Uterus (tissue), 4 donors: ENCODE results near the gene CSNK2A1. TPM values are rescaled to one million over a fixed set of nuclear protein-coding genes. Genes with fewer than 3 reads are reported as not detected.
A peak's percentile ranks its signal among the peaks of the same experiment; 100 is the strongest.

ENCODE experiments used
- DNase-seq, 2 donors: peaks; one replicate each; pipeline ENCODE4 v3.0.0-alpha.2; 2019 to 2020
- H3K27ac ChIP-seq, 2 donors: fragments of 200-600 bp; sonication (generic); 1 replicate in 1 of 2; 2 replicates in 1 of 2; pipeline ENCODE4 v1.5.1; 2016 to 2018
- H3K27me3 ChIP-seq, 2 donors: fragments of 200-600 bp; sonication (generic); one replicate each; pipeline ENCODE4 v1.5.1; 2018 to 2019; ENCODE audit warnings: control low read depth in 1 of 2
- H3K36me3 ChIP-seq, 2 donors: fragments of 200-600 bp; sonication (generic); one replicate each; pipeline ENCODE4 v1.5.1; 2019; ENCODE audit warnings: control low read depth in 1 of 2
- H3K4me1 ChIP-seq, 2 donors: fragments of 200-600 bp; sonication (generic); one replicate each; pipeline ENCODE4 v1.5.1; 2018 to 2019; ENCODE audit warnings: control low read depth in 1 of 2
- H3K4me3 ChIP-seq, 2 donors: fragments of 200-600 bp; sonication (generic); 1 replicate in 1 of 2; 2 replicates in 1 of 2; pipeline ENCODE4 v1.5.1; 2018 to 2019; ENCODE audit warnings: mild to moderate bottlenecking in 1 of 2
- H3K9me3 ChIP-seq, 2 donors: fragments of 200-600 bp; sonication (generic); one replicate each; pipeline ENCODE4 v1.5.1; 2019; ENCODE audit warnings: control low read depth in 1 of 2
- CTCF ChIP-seq, 4 experiments: fragments of 200-600 bp in 2 of 4; fragments of 450-650 bp in 2 of 4; sonication (generic) in 2 of 4; IDR thresholded peaks; one replicate each; pipeline ENCODE4 v1.5.1; 2016 to 2019; ENCODE audit warnings: antibody characterized with exemption in 4 of 4, mild to moderate bottlenecking in 2 of 4, moderate library complexity in 1 of 4
- POLR2A ChIP-seq, 2 donors: fragments of 450-650 bp; IDR thresholded peaks; one replicate each; pipeline ENCODE4 v1.6.1; 2016; ENCODE audit warnings: antibody characterized with exemption in 2 of 2, mild to moderate bottlenecking in 1 of 2, moderate library complexity in 1 of 2
- intact Hi-C: fragments of 100-400 bp; cut with DNase I; formaldehyde crosslinking; loops from one replicate; pipeline ENCODE4 v1.15.1; 2023; ENCODE audit warnings: low total_unique reads
- total RNA-seq, 4 donors: library from RNA; depleted of rRNA in 3 of 4; stranded (reverse); fragments of >200 nt in 3 of 4; gene quantifications; one replicate each; pipeline versions ENCODE4 v1.1.0 to v1.2.4, GENCODE V29; 2014 to 2023
- donor health status: DM: yes; HTN: yes; CAD: no.

The CSNK2A1 gene
- total RNA-seq, 4 donors from 2014 or later: 48.2 to 207 (median 85.8) TPM

DNA sequence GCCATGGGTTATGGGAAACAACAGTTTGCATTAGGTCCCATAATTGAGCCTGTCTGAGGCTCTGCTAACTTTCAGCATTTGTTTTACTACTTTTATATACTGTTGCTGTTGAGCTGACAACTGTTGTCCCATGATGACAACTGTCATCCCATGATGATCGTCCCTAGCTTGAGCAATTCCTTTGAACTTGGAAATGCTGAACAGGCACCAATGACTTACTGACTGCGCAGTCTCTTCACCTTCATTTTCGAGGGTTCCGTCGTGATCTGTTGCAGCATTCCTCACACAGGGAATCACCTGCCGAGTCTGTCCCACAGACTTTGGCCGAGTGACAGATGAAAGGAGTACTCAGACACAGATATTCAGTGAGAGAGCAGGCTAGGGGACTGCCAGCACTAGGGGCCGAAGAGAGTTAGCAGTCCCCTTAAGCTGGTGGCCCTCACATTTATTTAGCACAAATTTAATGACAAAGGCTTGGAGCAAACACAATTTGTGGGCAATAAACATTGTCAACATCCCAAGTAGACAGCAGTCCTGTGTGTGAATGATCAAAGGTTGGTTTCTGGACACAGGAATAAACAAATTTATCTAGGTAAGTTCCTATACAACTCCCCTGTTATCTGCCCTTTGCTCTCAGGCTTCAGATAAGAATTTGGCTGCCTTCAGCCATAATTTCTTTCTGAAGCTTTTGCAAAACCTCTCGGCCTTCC lies 71.3 kb downstream of the CSNK2A1 start:
- no peaks in the 10 kb centered on the region for H3K27me3 ChIP-seq
- no peak overlapping the region for H3K4me3 ChIP-seq
- DNase-seq: no peak
- intact Hi-C loops: no loop called here
- no peaks in the 10 kb centered on the region for H3K4me1 ChIP-seq
- no peak overlapping the region for H3K27ac ChIP-seq
- no peaks in the 10 kb centered on the region for H3K36me3 ChIP-seq
- no peak for TF ChIP-seq POLR2A (IDR thresholded peaks at IDR 0.05)
- no peak for TF ChIP-seq CTCF (IDR thresholded peaks at IDR 0.05)
- H3K9me3 ChIP-seq: no peaks in the 10 kb centered on the region

DNA sequence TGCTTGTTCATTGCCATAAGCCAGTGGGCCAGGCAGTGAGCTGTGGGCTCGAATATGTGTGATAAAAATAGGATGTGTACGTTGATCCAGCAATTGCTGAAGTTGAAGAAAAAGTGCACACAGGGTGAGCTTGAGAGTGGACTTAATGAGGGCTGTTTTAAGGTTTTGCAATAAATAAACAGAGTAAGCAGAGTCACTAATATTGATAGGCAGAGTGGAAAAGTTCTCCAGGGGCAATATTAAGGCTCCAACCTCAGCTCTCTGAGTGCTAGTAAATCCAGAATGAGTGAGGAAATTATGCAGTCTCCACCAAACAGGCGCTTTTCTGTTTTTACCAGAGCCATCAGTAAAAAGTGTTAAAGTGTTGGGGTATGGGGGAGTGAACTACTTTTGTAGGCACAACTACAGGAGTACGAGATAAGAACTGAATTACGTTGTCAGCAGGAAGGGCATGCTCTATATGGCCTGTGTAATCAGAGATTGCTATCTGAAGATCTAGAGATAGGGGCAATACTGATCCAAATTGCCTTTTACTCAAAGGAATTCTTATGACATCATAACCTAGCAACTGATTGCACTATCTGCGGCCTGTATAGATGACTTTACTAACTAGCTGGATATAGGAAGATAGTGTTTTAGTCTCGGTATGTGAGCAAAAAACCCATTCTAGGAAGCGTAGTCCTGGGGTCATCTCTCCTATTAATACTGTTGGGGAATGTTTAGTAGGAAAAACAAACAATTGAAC lies 73.7 kb downstream of the CSNK2A1 start:
- H3K4me3 ChIP-seq: no peak overlapping the region
- intact Hi-C loops: no loop called here
- H3K27me3 ChIP-seq: no peaks in the 10 kb centered on the region
- no peaks in the 10 kb centered on the region for H3K4me1 ChIP-seq
- TF ChIP-seq CTCF (IDR thresholded peaks at IDR 0.05) (no peak), POLR2A (IDR thresholded peaks at IDR 0.05) (no peak)
- no peak overlapping the region for H3K27ac ChIP-seq
- H3K9me3 ChIP-seq: no peaks in the 10 kb centered on the region
- DNase-seq: no peak
- no peaks in the 10 kb centered on the region for H3K36me3 ChIP-seq

DNA sequence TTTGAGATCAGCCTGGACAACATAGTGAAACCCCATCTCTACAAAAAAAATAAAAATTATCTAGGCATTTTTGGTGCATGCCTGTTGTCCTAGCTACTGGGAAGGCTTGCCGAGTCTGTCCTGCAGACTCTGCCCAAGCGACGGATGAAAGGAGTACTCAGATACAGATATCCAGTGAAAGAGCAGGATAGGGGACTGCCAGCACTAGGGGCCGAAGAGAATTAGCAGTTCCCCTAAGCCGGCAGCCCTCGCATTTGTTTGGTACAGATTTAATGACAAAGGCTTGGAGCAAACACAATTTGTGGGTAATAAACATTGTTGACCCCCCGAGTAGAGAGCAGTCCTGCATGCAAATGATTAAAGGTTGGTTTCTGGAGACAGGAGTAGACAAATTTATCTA lies 75.8 kb downstream of the CSNK2A1 start:
- intact Hi-C loops: no loop called here
- Histone ChIP-seq H3K4me3 (no peak overlapping the region), H3K36me3 (no peaks in the 10 kb centered on the region), H3K27ac (no peak overlapping the region), H3K27me3 (no peaks in the 10 kb centered on the region), H3K4me1 (no peaks in the 10 kb centered on the region), H3K9me3 (no peaks in the 10 kb centered on the region)
- no peak for DNase-seq
- TF ChIP-seq POLR2A (IDR thresholded peaks at IDR 0.05) (no peak), CTCF (IDR thresholded peaks at IDR 0.05) (no peak)

- intact Hi-C loops: no loop called here
- peak; percentile 80 to 86 for DNase-seq
- Histone ChIP-seq H3K4me1 (peaks cover 0 to 8% of the 10 kb centered on the region in 2 donors), H3K36me3 (no peaks in the 10 kb centered on the region), H3K27ac (peak within 1 kb of the TSS; percentile 91 to 96), H3K9me3 (no peaks in the 10 kb centered on the region), H3K4me3 (peak within 1 kb of the TSS; percentile 55 to 85), H3K27me3 (no peaks in the 10 kb centered on the region)
- TF ChIP-seq CTCF (IDR thresholded peaks at IDR 0.05): peak in 2 of 4 experiments; percentile 23 to 38
- peak; percentile 85 to 90 for TF ChIP-seq POLR2A (IDR thresholded peaks at IDR 0.05)
Observed at GRCh38 chr20:462199-462991, 81.2 kb downstream of the CSNK2A1 start, which contains the start of gene TBC1D20. Gene TBC1D20 (minus strand): TSS chr20:462533. CDS start chr20:462405, 128 bp downstream.
